PC-9 (cell line): ENCODE measurements around the gene PLPPR1.

Experiments
- EZH2 ChIP-seq: fragments of 200-600 bp; sonication (generic); IDR thresholded peaks from 2 replicates; pipeline ENCODE4 v1.8.0; 2017; ENCODE audit warnings: antibody characterized with exemption, low read depth
- TF ChIP-seq, protein P1 (sequence below): fragments of 200-600 bp; sonication (generic); conservative IDR thresholded peaks from 2 replicates; pipeline ENCODE4 v1.6.1; 2017; ENCODE audit warnings: mixed run types, antibody characterized with exemption, mild to moderate bottlenecking, moderate library complexity

DNA sequence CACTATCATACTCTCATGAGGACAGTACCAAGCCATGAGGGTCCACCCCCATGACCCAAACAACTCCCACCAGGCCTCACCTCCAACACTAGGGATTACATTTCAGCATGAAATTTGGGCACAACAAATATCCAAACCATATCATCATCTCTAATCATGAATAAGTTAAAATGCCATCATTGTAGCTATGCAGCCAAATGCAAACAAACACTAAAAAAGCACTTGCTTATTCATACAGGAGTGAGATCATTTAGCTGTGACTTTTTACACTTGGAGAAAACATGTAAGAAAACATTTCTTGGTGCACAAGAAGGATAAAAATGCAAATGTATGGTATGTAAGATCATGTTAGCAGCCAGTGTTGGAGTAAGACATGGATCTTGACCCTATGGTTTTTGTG is 332.1 kb downstream of the PLPPR1 start:
- TF ChIP-seq, protein P1, sequence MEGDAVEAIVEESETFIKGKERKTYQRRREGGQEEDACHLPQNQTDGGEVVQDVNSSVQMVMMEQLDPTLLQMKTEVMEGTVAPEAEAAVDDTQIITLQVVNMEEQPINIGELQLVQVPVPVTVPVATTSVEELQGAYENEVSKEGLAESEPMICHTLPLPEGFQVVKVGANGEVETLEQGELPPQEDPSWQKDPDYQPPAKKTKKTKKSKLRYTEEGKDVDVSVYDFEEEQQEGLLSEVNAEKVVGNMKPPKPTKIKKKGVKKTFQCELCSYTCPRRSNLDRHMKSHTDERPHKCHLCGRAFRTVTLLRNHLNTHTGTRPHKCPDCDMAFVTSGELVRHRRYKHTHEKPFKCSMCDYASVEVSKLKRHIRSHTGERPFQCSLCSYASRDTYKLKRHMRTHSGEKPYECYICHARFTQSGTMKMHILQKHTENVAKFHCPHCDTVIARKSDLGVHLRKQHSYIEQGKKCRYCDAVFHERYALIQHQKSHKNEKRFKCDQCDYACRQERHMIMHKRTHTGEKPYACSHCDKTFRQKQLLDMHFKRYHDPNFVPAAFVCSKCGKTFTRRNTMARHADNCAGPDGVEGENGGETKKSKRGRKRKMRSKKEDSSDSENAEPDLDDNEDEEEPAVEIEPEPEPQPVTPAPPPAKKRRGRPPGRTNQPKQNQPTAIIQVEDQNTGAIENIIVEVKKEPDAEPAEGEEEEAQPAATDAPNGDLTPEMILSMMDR, result no peak
- TF ChIP-seq EZH2, result no peak
